PFSK-1 (cell line): ENCODE measurements around the gene RASA3.

Experiments used
- POLR2AphosphoS5 ChIP-seq: IDR thresholded peaks from 2 replicates; pipeline ENCODE4 v1.6.1; 2012; ENCODE audit warnings: low read depth, mild to moderate bottlenecking, control low read depth, low read length, moderate library complexity
- SIN3A ChIP-seq: IDR thresholded peaks from 2 replicates; pipeline ENCODE4 v1.6.1; 2012; ENCODE audit warnings: mild to moderate bottlenecking, low read length, moderate library complexity, borderline replicate concordance; ENCODE audit not compliant: insufficient read depth
- TAF1 ChIP-seq: IDR thresholded peaks from 2 replicates; pipeline ENCODE4 v1.6.1; 2012; ENCODE audit warnings: low read length, control low read depth, borderline replicate concordance; ENCODE audit not compliant: insufficient read depth
- TF ChIP-seq, protein P1 (sequence below), 2 experiments: IDR thresholded peaks; 2 replicates each; pipeline versions ENCODE4 v1.6.1 to v1.8.0; 2011 to 2012; ENCODE audit warnings: low read depth in 2 of 2, low read length in 2 of 2, control low read depth in 1 of 2, inconsistent platforms in 1 of 2, mild to moderate bottlenecking in 1 of 2, moderate library complexity in 1 of 2; ENCODE audit not compliant: insufficient read depth in 1 of 2

DNA sequence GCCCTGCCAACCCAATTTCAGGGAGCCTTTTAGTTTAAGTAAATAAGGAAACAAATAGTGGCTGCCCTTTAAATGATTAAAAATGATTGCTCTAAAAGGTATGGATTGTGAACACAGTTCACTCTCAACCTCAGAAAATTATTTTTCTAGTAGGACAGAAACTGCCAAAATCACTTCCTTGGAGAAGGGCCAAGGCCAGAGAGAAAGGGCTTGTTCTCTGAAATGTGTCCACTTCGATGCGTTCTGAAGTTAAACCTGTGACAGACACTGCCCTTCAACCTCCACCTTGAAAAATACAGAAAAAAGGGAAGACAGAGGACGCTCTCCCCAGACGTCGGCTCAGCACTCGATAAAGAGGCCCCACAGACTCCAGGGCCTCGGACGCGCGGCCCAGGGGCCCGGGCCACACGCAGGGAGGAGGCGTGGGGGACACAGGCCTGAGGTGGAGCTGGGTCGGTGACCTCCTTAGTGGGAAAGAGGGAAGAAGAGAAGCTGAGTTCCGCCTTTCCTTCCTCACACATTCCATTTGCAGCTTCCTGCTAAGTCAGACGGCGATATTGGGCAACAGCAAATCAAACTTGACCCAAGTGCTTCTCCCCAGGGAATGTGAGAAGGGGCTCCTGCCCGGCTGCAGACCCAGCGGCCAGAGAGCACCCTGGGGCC lies 63.6 kb downstream of the RASA3 start:
- no peak for TF ChIP-seq TAF1
- TF ChIP-seq POLR2AphosphoS5 = no peak
- TF ChIP-seq SIN3A = no peak
- TF ChIP-seq, protein P1, sequence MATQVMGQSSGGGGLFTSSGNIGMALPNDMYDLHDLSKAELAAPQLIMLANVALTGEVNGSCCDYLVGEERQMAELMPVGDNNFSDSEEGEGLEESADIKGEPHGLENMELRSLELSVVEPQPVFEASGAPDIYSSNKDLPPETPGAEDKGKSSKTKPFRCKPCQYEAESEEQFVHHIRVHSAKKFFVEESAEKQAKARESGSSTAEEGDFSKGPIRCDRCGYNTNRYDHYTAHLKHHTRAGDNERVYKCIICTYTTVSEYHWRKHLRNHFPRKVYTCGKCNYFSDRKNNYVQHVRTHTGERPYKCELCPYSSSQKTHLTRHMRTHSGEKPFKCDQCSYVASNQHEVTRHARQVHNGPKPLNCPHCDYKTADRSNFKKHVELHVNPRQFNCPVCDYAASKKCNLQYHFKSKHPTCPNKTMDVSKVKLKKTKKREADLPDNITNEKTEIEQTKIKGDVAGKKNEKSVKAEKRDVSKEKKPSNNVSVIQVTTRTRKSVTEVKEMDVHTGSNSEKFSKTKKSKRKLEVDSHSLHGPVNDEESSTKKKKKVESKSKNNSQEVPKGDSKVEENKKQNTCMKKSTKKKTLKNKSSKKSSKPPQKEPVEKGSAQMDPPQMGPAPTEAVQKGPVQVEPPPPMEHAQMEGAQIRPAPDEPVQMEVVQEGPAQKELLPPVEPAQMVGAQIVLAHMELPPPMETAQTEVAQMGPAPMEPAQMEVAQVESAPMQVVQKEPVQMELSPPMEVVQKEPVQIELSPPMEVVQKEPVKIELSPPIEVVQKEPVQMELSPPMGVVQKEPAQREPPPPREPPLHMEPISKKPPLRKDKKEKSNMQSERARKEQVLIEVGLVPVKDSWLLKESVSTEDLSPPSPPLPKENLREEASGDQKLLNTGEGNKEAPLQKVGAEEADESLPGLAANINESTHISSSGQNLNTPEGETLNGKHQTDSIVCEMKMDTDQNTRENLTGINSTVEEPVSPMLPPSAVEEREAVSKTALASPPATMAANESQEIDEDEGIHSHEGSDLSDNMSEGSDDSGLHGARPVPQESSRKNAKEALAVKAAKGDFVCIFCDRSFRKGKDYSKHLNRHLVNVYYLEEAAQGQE (IDR thresholded peaks at IDR 0.05; ENCODE audit: insufficient read depth in 1 of 2, low read depth in 2 of 2, low read length in 2 of 2) = no peak
